Bronchial epithelial cell (primary cell): ENCODE results near the gene MYBPC3. TPM values are rescaled to one million over a fixed set of nuclear protein-coding genes. Genes with fewer than 3 reads are reported as not detected.

Source experiments
- DNase-seq: peaks from one replicate; pipeline ENCODE4 v3.0.0-alpha.2; 2010; ENCODE audit warnings: low read depth
- FAIRE-seq: peaks from 2 replicates; lab custom pipeline; 2011; peaks lifted over from hg19 to GRCh38; lab: Jason Lieb, UNC
- H3K27me3 ChIP-seq: 2 replicates; pipeline ENCODE4 v1.5.1; 2011; ENCODE audit warnings: low read length; ENCODE audit not compliant: control insufficient read depth, insufficient read depth
- H3K36me3 ChIP-seq: 2 replicates; pipeline ENCODE4 v1.5.1; 2011; ENCODE audit warnings: low read length; ENCODE audit not compliant: control insufficient read depth, insufficient read depth
- H3K4me3 ChIP-seq: 2 replicates; pipeline ENCODE4 v1.5.1; 2011; ENCODE audit warnings: mild to moderate bottlenecking, low read depth, low read length, control low read depth
- total RNA-seq: library from RNA; depleted of rRNA; stranded (reverse); fragments of >200 nt; gene quantifications from 2 replicates; pipeline ENCODE4 v1.2.1, GENCODE V29; 2014
- TF ChIP-seq, protein P1 (sequence below): IDR thresholded peaks from 2 replicates; pipeline ENCODE4 v1.5.1; 2011; ENCODE audit warnings: mild to moderate bottlenecking, moderate library complexity, low read length, control low read depth, inconsistent platforms; ENCODE audit not compliant: insufficient read depth, severe bottlenecking

MYBPC3 gene
- total RNA-seq, 1 donor from 2014 or later = under 0.01 TPM

DNA sequence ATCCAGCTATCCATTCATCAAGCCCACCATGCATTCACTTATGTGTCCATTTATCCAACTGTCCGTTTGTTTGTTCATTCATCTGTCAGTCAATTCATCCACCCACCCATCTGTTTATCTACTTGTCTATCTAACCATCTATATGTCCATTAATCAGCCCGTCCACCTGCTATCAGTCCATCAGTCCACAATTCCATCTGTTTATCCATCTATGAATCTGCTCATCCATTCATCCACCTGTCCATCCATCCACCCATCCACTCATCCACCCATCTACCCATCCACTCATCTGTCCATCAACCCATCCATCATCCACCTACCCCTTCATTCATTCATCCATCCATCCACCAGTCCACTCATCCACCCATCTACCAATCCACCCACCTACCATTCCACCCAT is 26.8 kb upstream of the MYBPC3 start:
- TF ChIP-seq, protein P1, sequence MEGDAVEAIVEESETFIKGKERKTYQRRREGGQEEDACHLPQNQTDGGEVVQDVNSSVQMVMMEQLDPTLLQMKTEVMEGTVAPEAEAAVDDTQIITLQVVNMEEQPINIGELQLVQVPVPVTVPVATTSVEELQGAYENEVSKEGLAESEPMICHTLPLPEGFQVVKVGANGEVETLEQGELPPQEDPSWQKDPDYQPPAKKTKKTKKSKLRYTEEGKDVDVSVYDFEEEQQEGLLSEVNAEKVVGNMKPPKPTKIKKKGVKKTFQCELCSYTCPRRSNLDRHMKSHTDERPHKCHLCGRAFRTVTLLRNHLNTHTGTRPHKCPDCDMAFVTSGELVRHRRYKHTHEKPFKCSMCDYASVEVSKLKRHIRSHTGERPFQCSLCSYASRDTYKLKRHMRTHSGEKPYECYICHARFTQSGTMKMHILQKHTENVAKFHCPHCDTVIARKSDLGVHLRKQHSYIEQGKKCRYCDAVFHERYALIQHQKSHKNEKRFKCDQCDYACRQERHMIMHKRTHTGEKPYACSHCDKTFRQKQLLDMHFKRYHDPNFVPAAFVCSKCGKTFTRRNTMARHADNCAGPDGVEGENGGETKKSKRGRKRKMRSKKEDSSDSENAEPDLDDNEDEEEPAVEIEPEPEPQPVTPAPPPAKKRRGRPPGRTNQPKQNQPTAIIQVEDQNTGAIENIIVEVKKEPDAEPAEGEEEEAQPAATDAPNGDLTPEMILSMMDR = no peak
- FAIRE-seq (no peak), DNase-seq (no peak)

DNA sequence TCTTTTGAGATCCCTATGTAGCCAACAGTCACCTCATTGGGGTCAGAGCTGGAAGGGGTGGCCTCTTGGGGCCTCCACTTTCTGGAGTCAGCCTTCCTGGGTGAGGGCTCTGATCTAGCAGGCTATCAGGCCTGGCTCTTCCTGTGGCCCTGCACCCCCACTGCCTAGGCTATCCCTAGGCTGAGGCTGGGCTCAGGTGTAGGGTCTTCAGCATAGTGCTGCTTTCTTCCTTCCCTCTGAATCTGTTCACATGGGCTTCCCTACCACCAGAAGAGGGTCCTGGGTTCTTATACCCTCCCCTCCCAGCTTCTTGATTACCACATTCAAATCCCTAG is 26.3 kb upstream of the MYBPC3 start:
- TF ChIP-seq, protein P1 = no peak
- no peak for FAIRE-seq
- Histone ChIP-seq H3K36me3 (no peaks in the 10 kb centered on the region), H3K27me3 (no peaks in the 10 kb centered on the region), H3K4me3 (no peak overlapping the region)
- DNase-seq = no peak

More for the DNA sequence above, 26.8 kb upstream of the MYBPC3 start:
- H3K4me3 ChIP-seq = no peak overlapping the region
- no peaks in the 10 kb centered on the region for H3K27me3 ChIP-seq
- no peaks in the 10 kb centered on the region for H3K36me3 ChIP-seq

DNA sequence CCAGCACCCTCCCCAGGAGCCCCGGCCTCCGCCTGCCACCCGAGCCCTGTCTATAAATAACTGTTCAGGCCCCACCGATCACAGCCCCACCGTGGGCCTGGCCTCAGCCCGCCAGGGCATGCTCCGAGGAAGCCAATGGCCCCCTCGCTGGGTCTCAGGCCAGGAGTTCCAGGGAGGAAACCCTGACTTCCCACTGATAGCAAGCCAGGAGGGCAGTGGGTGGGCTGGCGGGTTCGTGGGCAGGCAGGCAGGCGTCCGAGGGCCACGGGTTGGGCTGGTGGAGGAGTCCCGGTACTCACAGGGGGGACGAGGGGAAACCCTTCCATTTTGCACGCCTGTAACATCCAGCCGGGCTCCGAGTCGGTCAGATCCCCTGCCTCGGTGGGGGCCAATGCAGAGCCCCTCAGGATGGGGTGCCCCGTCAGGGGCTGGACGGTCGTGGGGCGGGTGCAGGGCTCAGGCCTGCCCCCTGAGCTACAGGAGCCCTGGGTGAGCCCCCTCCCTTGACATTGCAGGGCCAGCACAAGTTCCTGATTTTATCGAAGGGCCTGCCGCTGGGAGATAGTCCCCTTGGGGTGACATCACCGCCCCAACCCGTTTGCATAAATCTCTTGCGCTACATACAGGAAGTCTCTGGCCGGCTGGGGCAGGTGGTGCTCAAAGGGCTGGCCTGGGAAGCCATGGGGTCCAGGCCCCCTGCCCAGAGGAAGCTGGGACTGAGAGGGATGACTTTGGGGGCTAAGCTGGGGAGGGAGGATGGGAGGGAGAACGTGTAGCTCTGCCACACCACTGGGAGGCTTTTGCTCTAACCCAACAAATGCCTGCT is 25.7 kb upstream of the MYBPC3 start, which contains the start of gene SPI1:
TSS of gene SPI1 (minus strand) at position 538 of the 826 bp plus-strand sequence. CDS start at position 344, 194 bp downstream.
- Histone ChIP-seq H3K4me3 (no peak within 1 kb of the TSS), H3K27me3 (no peaks in the 10 kb centered on the region), H3K36me3 (no peaks in the 10 kb centered on the region)
- TF ChIP-seq, protein P1 = no peak
- no peak for DNase-seq
- no peak for FAIRE-seq

DNA sequence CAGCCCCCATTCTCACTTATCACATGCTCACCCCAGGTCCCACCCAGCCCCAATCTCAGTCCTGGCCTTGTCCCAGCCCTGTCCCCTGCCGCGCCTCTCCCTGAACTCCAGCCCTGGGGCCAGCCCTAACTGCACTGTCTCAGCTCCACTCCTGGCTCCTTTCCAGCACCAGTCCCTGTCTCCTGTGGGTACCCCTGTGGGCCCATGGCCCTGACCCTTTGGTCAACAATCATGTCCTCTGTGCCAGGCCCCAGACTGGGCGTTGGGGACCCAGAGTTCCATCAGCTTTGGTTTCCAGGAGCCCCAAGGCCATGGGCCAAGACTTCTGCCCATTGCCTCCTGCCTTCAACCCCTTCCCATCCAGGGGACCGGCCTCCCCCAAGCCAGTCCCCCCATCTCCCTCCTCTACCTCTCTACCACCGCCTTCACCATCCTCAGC is 25.1 kb upstream of the MYBPC3 start:
- Histone ChIP-seq H3K27me3 (no peaks in the 10 kb centered on the region), H3K36me3 (no peaks in the 10 kb centered on the region), H3K4me3 (no peak overlapping the region)
- FAIRE-seq = no peak
- no peak for DNase-seq
- TF ChIP-seq, protein P1 = no peak

DNA sequence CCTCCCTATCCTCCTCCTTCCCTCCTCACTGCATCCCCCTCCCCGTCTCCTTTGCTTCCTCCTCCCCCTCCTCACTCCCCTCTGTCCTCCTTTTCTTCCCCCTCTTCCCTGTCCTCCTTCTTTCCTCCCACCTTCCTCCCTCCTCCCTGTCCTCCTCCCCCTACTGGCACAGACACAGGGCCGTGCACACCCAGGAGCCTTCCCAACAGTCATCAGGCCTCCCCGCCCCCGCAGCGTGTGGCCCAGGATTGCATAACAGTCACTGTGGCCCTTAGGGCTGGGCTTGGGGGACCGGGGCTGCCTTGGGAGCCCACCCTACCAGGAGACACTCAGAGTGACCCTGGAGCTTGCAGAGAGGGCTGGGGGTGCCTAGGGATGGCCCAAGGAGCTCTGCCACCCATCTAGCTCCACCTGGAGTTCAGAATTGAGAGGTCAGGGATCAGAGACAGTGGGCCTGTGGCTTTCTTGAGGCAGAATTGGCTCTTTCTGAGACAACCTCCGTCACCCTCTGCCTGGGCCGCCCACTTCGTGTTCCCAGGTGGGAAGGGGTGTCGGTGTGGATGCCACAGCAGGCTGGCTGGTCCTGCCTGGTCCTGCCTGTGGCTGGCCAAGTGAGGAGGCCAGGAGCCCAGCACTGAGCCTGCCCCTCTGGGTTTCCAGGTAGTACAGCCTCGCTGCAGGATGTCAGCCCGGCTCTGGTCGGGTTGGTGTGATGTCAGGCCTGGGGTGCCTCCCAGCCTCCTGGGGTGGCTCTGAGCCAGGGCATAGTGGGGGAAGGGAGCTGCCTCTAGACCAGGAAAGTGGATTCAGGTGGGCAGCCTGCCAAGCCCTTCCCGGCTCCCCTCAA is 24.2 kb upstream of the MYBPC3 start:
- FAIRE-seq = no peak
- no peaks in the 10 kb centered on the region for H3K36me3 ChIP-seq
- no peak for DNase-seq
- H3K27me3 ChIP-seq = no peaks in the 10 kb centered on the region
- TF ChIP-seq, protein P1 = no peak
- no peak overlapping the region for H3K4me3 ChIP-seq
